Glutamatergic neuron (in vitro differentiated cells): ENCODE measurements around the gene NFE2. TPM values are rescaled to one million over a fixed set of nuclear protein-coding genes. Genes with fewer than 3 reads are reported as not detected.

Source experiments
- DNase-seq: peaks from one replicate; pipeline ENCODE4 v3.0.0; 2022
- H3K27ac Mint-ChIP-seq: one replicate; pipeline ENCODE4 v1.8.0; 2020; ENCODE audit warnings: mild to moderate bottlenecking, mixed read lengths, inconsistent platforms; ENCODE audit not compliant: unreplicated experiment
- H3K27me3 Mint-ChIP-seq: one replicate; pipeline ENCODE4 v1.8.0; 2020; ENCODE audit warnings: mild to moderate bottlenecking, moderate library complexity, mixed read lengths, inconsistent platforms; ENCODE audit not compliant: unreplicated experiment
- H3K36me3 Mint-ChIP-seq: one replicate; pipeline ENCODE4 v1.8.0; 2020; ENCODE audit warnings: mild to moderate bottlenecking, mixed read lengths, inconsistent platforms; ENCODE audit not compliant: unreplicated experiment
- H3K4me1 Mint-ChIP-seq: one replicate; pipeline ENCODE4 v1.8.0; 2020; ENCODE audit warnings: mild to moderate bottlenecking, low read depth, mixed read lengths, inconsistent platforms; ENCODE audit not compliant: unreplicated experiment
- H3K4me3 Mint-ChIP-seq: one replicate; pipeline ENCODE4 v1.8.0; 2020; ENCODE audit warnings: mild to moderate bottlenecking, mixed read lengths, inconsistent platforms; ENCODE audit not compliant: unreplicated experiment
- H3K9me3 Mint-ChIP-seq: one replicate; pipeline ENCODE4 v1.8.0; 2020; ENCODE audit warnings: mild to moderate bottlenecking, moderate library complexity, mixed read lengths, inconsistent platforms; ENCODE audit not compliant: unreplicated experiment
- total RNA-seq: library from RNA; stranded (reverse); fragmentation: NEBNext Ultra II Directional; extraction: Animal tissue kit (Norgen Biotek cat#: 25700); gene quantifications from one replicate; pipeline ENCODE4 v1.2.1, GENCODE V29; 2021; ENCODE audit not compliant: unreplicated experiment
- TF ChIP-seq, protein P1 (sequence below): fragments of 200-600 bp; sonication (generic); IDR thresholded peaks from one replicate; pipeline ENCODE4 v1.5.0; 2021; ENCODE audit not compliant: partially characterized antibody, unreplicated experiment

Gene NFE2
- total RNA-seq, 1 donor from 2014 or later, result not detected

DNA sequence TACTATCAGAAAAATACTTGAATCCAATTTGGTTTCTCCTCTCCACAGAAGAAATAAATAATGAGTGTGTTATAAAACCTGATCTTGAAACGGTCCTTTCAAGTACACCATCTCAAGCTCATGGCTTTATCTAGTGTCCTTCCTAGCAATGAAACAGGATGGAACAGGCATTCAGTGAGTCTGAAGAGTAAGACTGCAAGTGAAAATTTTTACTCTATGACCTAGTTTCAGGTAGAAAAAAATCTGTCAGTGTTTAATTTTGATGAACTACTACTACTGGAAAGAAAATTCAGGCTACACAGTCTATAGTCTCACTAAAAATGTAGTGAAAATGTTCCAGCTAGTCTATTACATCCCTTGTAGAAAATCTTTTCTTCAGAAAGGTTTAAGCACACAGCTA, 28.6 kb downstream of the NFE2 start:
- Mint-ChIP-seq H3K27ac (no peak overlapping the region), H3K9me3 (no peaks in the 10 kb centered on the region), H3K4me3 (no peak overlapping the region), H3K27me3 (no peaks in the 10 kb centered on the region), H3K36me3 (no peaks in the 10 kb centered on the region), H3K4me1 (peaks cover 6% of the 10 kb centered on the region)
- TF ChIP-seq, protein P1, sequence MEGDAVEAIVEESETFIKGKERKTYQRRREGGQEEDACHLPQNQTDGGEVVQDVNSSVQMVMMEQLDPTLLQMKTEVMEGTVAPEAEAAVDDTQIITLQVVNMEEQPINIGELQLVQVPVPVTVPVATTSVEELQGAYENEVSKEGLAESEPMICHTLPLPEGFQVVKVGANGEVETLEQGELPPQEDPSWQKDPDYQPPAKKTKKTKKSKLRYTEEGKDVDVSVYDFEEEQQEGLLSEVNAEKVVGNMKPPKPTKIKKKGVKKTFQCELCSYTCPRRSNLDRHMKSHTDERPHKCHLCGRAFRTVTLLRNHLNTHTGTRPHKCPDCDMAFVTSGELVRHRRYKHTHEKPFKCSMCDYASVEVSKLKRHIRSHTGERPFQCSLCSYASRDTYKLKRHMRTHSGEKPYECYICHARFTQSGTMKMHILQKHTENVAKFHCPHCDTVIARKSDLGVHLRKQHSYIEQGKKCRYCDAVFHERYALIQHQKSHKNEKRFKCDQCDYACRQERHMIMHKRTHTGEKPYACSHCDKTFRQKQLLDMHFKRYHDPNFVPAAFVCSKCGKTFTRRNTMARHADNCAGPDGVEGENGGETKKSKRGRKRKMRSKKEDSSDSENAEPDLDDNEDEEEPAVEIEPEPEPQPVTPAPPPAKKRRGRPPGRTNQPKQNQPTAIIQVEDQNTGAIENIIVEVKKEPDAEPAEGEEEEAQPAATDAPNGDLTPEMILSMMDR, result no peak
- no peak for DNase-seq

DNA sequence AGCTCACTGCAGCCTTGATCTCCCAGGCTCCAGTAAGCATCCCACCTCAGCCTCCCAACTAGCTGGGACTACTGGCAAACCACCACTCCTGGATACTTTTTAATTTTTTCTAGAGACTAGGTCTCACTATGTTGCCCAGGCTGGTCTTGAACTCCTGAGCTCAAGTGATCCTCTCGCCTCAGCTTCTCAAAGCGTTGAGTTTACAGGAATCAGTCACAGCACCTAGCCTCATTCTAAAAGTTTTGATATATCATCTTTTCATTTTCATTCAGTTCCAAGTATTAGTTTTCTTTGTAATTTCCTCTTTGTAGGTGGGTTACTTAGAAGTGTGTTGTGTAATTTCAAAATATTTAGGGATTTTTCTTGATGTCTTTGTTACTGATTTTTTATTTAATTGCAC, 30.5 kb downstream of the NFE2 start:
- TF ChIP-seq, protein P1, result no peak
- Mint-ChIP-seq H3K36me3 (no peaks in the 10 kb centered on the region), H3K4me1 (peaks cover 2% of the 10 kb centered on the region), H3K9me3 (no peaks in the 10 kb centered on the region), H3K4me3 (no peak overlapping the region), H3K27me3 (no peaks in the 10 kb centered on the region), H3K27ac (no peak overlapping the region)
- no peak for DNase-seq

DNA sequence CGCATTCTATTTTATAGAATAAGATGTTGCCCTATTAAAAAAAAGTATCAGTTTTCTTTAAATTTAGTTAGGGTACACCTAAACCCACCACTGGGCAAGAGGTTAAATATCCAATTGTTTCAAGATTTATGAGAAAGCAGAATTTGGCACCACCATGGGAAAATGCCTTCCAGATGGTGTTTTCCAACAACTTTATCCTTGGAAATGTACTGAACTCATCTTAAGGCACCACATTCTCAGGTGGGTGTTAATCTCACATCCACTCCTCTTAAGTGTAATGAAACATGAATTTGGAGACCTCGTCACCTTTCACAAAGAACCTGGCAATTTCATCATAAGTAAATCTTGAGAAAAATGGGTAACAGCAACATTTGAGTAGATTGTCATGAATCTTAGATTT, 34.0 kb downstream of the NFE2 start:
- no peaks in the 10 kb centered on the region for H3K36me3 Mint-ChIP-seq
- no peaks in the 10 kb centered on the region for H3K9me3 Mint-ChIP-seq
- DNase-seq, result no peak
- H3K27me3 Mint-ChIP-seq, result no peaks in the 10 kb centered on the region
- peaks cover 18% of the 10 kb centered on the region for H3K4me1 Mint-ChIP-seq
- TF ChIP-seq, protein P1, result no peak
- no peak overlapping the region for H3K4me3 Mint-ChIP-seq
- peak overlapping the region; percentile 71 for H3K27ac Mint-ChIP-seq

- Mint-ChIP-seq H3K27me3 (no peaks in the 10 kb centered on the region), H3K36me3 (no peaks in the 10 kb centered on the region), H3K9me3 (no peaks in the 10 kb centered on the region), H3K4me3 (no peak overlapping the region), H3K27ac (peak overlapping the region; percentile 9), H3K4me1 (peaks cover 23% of the 10 kb centered on the region)
- no peak for DNase-seq
- TF ChIP-seq, protein P1, result no peak
Measured at GRCh38 chr12:54265364-54265812, 35.4 kb downstream of the NFE2 start.

DNA sequence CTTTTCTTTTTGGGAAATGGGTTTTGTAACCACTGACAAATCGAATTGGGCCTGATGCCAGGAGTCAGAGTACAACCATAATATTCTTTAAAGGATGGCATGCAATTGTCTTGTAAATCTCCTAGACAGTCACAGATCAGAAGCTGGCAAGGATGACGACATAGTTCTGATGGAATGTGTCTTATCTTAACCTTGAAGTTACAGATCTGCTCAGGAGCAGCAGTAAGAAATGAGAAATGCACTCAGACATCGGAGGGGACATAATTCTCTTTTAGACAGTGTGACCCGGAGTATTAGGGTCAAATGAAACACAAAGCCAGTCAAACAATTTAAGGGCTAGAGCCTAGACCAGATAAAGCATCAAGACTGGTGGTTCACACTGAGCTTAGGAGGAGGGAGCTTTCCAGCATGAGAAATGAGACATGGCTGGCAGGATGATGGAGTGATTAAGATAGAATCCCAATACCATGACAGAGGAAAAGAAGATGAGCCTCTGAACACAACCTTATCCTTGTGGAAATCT, 38.4 kb downstream of the NFE2 start:
- peaks cover 38% of the 10 kb centered on the region for H3K4me1 Mint-ChIP-seq
- H3K27ac Mint-ChIP-seq, result peak overlapping the region; percentile 86
- TF ChIP-seq, protein P1, result no peak
- peaks cover 4% of the 10 kb centered on the region for H3K9me3 Mint-ChIP-seq
- no peak overlapping the region for H3K4me3 Mint-ChIP-seq
- H3K27me3 Mint-ChIP-seq, result peaks cover 5% of the 10 kb centered on the region
- DNase-seq, result no peak
- H3K36me3 Mint-ChIP-seq, result no peaks in the 10 kb centered on the region
